NCI-H446 (cell line): Measurements from ENCODE around the gene PRAMEF15.
A peak's percentile ranks its signal among the peaks of the same experiment; 100 is the strongest.
"Not testable (repeated sequence)": the region's sequence is repeated elsewhere in the genome, so short reads cannot be mapped to it uniquely, and the experiment has no call there.

Experiments
- DNase-seq, 2 experiments: peaks; one replicate each; lab custom pipeline; 2025; lab: John Stamatoyannopoulos, UW

Gene PRAMEF15

GRCh38 chr1:13315281-13315680 lies at the start of gene PRAMEF15:
Gene PRAMEF15, plus strand, starts transcription at chr1:13315581. Its CDS starts 2,827 bp downstream, at chr1:13318408.
- DNase-seq: not testable (repeated sequence)

DNA sequence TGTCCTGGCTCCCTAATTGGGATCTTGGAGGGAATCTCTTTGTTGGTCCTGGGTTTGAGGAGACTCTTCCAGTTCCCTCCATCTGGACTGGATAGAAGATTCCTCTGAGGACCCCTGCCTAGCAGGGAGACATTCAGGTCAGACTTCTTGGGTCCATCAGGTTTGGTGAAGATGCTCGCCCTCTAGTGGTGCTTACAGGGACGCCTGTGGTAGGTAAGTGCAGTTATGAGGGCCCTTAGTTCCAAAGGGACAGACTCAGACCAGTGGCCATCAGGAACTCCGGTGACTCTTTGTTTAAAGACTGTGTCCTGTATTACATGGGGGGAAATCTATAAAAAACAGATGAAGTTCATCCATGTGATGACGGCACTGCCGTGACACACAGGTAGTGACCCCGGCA lies 38.4 kb upstream of the PRAMEF15 start:
- DNase-seq: not testable (repeated sequence)

DNA sequence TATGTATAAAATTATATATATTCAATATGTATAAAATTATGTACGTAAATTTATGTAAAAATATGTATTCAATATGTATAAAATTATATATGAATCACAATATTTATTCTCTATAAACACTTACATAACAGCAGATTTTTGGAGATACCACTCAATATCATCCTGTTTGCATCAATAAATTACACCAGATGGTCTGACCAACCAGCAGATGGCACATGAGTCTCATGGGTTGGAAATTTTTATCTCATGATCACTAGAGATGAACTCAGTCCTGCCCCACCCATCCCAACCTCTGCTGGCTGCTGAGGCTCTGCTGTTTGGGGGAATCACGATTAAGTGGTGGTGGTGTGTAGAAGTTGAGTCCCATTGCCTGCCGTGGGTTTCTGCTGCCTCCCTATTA lies 35.8 kb upstream of the PRAMEF15 start:
- not testable (repeated sequence) for DNase-seq

DNA sequence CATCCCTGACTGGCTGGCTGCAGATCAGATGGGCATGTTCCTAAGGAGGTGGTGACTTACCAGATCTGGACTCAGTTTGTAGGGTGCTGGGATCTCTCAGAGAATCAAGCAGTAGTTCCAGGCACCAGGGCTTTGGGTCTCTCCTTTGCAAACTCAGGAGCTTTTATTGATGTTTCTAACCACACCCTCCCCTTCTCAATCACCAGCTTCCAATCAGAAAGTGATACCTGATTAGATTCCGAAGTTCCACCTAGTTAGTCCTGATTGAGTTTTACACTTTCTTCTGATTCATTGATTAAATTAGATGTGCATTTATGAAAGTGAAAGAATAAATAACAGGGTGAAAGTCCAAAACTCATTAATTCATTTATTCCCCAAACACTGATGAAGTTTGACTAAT lies 30.3 kb upstream of the PRAMEF15 start, which contains the start of gene PRAMEF8:
Gene PRAMEF8, minus strand, starts transcription at position 101 of the 400 bp plus-strand sequence. CDS start 1,046 bp downstream, outside the sequence.
- DNase-seq: not testable (repeated sequence)

GRCh38 chr1:13289030-13289429 lies 26.4 kb upstream of the PRAMEF15 start:
- not testable (repeated sequence) for DNase-seq

GRCh38 chr1:13297216-13297931 lies 18.0 kb upstream of the PRAMEF15 start:
- DNase-seq: not testable (repeated sequence)

- DNase-seq: not testable (repeated sequence)
Observed at GRCh38 chr1:13298699-13299098, 16.7 kb upstream of the PRAMEF15 start.

DNA sequence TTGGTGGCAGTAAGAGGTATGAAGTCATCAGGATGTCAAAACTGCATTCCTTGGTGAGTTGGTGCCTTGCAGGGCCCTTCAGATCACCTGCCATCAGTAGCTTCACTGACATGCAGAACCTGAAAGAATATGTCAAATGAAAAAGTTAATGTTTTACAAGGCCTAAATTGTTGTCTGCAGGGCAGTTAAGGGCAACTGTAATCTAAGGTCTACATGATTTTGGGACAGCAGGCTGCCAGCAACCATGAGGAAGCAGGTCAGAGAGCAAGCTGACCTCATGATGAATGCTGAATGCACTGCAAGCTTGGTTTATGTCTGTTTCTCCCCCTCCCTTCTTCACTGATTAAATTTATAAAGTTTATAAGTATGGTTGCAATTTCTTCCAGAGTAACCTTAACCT lies 13.2 kb upstream of the PRAMEF15 start:
- DNase-seq: not testable (repeated sequence)

DNA sequence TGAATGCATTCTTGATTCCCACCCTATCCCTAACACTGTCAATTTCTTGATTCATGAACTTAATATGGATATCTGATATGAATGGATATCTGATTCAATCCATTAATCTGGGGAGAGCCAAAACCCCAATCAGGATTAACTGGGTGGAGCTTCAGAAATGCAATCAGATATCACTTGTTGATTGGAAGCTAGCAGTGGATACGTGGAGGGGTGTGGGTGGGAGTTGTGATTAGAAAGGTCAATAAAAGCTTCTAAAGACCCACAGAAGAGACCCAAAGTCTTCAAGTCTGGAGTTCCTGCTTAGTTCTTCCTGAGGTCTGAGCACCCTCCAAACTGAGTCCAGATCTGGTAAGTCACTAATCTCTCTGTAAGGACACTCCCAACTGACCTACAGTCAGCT lies 12.1 kb upstream of the PRAMEF15 start, which contains the start of gene PRAMEF33:
Gene PRAMEF33, plus strand, starts transcription at position 301 of the 400 bp plus-strand sequence. CDS start 2,416 bp downstream, outside the sequence.
- DNase-seq: not testable (repeated sequence)

DNA sequence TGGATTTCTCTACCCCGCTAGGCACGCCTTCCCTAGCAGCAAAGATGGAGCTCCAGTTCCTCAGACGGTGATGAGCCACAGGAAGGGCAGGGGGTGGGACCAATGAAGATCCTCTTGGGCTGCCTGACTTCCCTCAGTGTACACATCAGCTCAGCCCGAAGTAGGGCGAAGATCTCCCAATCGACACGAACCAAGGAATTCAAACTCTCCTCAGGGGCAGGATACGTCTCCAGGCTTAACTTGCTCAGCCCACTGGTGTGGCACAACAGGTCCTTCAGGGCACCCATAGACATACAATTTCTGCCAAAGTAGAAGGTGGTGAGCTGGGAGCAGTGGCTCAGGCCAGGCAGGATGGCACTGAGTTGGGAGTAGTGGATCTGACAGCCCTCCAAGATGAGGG lies 27.1 kb downstream of the PRAMEF15 start:
- DNase-seq: not testable (repeated sequence)

DNA sequence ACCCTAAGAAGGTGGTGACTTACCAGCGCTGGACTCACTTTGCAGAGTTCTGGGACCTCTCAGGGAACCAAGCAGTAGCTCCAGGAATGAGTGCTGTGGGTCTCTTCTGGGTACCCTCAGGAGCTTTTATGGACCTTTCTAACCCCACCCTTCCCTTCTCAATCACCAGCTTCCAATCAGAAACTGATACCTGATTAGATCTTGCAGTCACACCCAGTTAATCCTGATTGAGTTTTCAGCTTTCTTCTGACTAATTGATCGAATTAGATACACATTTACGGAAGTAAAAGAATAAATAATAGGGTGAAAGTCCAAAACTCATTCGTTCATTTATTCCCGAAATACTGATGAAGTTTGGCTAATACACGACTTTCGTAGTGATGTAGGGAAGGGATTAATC lies 31.7 kb downstream of the PRAMEF15 start, which contains the start of gene PRAMEF14:
Gene PRAMEF14, minus strand, starts transcription at position 101 of the 400 bp plus-strand sequence. CDS start 1,820 bp downstream, outside the sequence.
- DNase-seq: not testable (repeated sequence)

- not testable (repeated sequence) for DNase-seq
Observed at GRCh38 chr1:13353476-13353875, 38.1 kb downstream of the PRAMEF15 start.

- DNase-seq: not testable (repeated sequence)
Observed at GRCh38 chr1:13354475-13354874, 39.1 kb downstream of the PRAMEF15 start.

GRCh38 chr1:13356774-13357173 lies 41.4 kb downstream of the PRAMEF15 start:
- peak; percentile 18 to 58 for DNase-seq

- DNase-seq: not testable (repeated sequence)
Observed at GRCh38 chr1:13362364-13362763, 47.0 kb downstream of the PRAMEF15 start.

DNA sequence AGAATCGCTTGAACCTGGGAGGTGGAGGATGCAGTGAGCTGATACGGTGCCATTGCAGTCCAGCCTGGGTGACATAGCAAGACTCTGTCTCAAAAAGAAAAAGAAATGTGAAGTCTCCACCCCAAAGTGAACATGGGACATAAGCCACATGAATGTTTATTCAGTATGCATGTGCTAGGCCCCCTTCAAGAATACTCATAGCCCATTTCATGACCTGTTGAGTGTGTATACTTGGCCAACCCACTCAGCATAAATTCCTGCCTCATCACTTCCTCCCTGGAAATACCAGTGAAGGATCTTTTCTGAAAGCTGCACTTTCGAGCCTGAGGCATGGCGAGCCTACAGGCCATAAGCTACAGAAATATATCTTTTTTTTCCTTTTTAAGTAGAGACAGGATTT lies 49.5 kb downstream of the PRAMEF15 start:
- DNase-seq: not testable (repeated sequence)

- not testable (repeated sequence) for DNase-seq
Observed at GRCh38 chr1:13366536-13366935, 51.2 kb downstream of the PRAMEF15 start.

DNA sequence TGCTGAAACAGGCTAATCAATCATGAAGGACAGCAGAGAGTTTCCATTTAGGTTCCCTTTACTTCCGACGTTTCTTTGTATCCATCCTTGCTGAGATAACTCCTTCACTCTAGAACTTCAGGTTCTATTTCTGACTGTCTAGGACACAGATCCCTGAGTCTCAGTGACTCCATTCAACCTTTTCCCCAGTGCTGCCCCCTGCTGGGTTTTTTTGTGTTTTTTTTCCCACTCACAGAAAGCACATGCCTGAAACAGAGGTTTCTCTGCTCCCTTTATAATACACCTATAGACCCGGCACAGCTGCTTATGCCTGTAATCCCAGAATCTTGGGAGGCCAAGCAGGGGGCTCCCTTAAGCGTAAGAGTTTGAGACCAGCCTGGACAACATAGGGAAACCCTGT lies 53.2 kb downstream of the PRAMEF15 start:
- DNase-seq: peak in 1 of 2 experiments; percentile 14
